ENCODE data around the gene EVC2.

GRCh38 chr4:5639556-5639955 lies 68.8 kb downstream of the EVC2 start:
- TF ChIP-seq CTCF (IDR thresholded peaks at IDR 0.05): no peak
- TF ChIP-seq EZH2 (IDR thresholded peaks at IDR 0.05; ENCODE audit: borderline replicate concordance, insufficient read depth, low read depth, low read length, poor library complexity, severe bottlenecking): no peak
